ENCODE data around the gene UVSSA. TPM values are rescaled to one million over a fixed set of nuclear protein-coding genes. Genes with fewer than 3 reads are reported as not detected.

The UVSSA gene
- total and polyA plus RNA-seq, 2 donors (not counting 1 experiment from before 2014, with no cell fraction given) = 34.6 to 40.5 TPM

GRCh38 chr4:1364748-1365147, 17.7 kb downstream of the UVSSA start:
- no peaks in the 10 kb centered on the region for H3K9me3 ChIP-seq (ENCODE audit: control extremely low read depth in 1 of 3, control insufficient read depth in 2 of 3, insufficient read depth in 1 of 3, low read length in 2 of 3)
- no peaks in the 10 kb centered on the region for H3K4me1 ChIP-seq (ENCODE audit: control insufficient read depth in 2 of 2, insufficient read depth in 2 of 2, low read length in 2 of 2)
- ChIA-PET POLR2A (no interaction called here), CTCF (interaction anchor here (0.6 to 2.4 kb wide), 2 partner anchors 10 to 14 kb away, joined by 3 to 9 read pairs; no protein-coding TSS in a partner anchor)
- Mint-ChIP-seq H3K27me3 (no peaks in the 10 kb centered on the region), H3K27ac (no peak overlapping the region), H3K9me3 (ENCODE audit: insufficient read depth) (no peaks in the 10 kb centered on the region), H3K4me3 (no peak overlapping the region), H3K4me1 (no peaks in the 10 kb centered on the region)
- no peaks in the 10 kb centered on the region for H4K20me1 ChIP-seq (ENCODE audit: control insufficient read depth, insufficient read depth, low read length, poor library complexity, severe bottlenecking)
- intact Hi-C loops (cut with micrococcal nuclease) = no loop called here
- no peaks in the 10 kb centered on the region for H3K79me2 ChIP-seq (ENCODE audit: control insufficient read depth, insufficient read depth, low read length)
- H3K36me3 ChIP-seq (replicated peaks in 1 of 2; ENCODE audit: control extremely low read depth in 1 of 2, control insufficient read depth in 1 of 2, extremely low read depth in 1 of 2, insufficient read depth in 2 of 2, low read length in 1 of 2) = peaks cover 0 to 9% of the 10 kb centered on the region in 2 experiments
- H3K27me3 ChIP-seq (replicated peaks in 1 of 4; ENCODE audit: control extremely low read depth in 1 of 4, control insufficient read depth in 3 of 4, insufficient read depth in 4 of 4, low read length in 3 of 4) = no peaks in the 10 kb centered on the region
- no peak overlapping the region for H2AFZ ChIP-seq (ENCODE audit: insufficient read depth, low read depth, low read length, poor library complexity, severe bottlenecking)
- H3K4me2 ChIP-seq (replicated peaks; ENCODE audit: low read depth, low read length, poor library complexity, severe bottlenecking) = no peak overlapping the region
- no peak for ATAC-seq (ENCODE audit: low read depth)
- no peak for DNase-seq
- no peak overlapping the region for H3K27ac ChIP-seq (ENCODE audit: low read length in 2 of 2)
- WGBS (ENCODE audit: insufficient coverage) = 94% methylated on average over 13 of the region's 13 CpGs
- no peak overlapping the region for H3K4me3 ChIP-seq (ENCODE audit: control extremely low read depth in 1 of 5, extremely low read depth in 1 of 5, insufficient read depth in 1 of 5, low read depth in 2 of 5, low read length in 4 of 5)
- no peak overlapping the region for H3K9ac ChIP-seq (ENCODE audit: low read length)
- TF ChIP-seq EZH2 (IDR thresholded peaks at IDR 0.05; ENCODE audit: borderline replicate concordance, insufficient read depth, low read depth, low read length, poor library complexity, severe bottlenecking) (no peak), CTCF (IDR thresholded peaks at IDR 0.05) (no peak)

GRCh38 chr4:1365271-1366178, 18.5 kb downstream of the UVSSA start:
- Mint-ChIP-seq H3K4me1 (no peaks in the 10 kb centered on the region), H3K4me3 (no peak overlapping the region)
- intact Hi-C loops (cut with micrococcal nuclease) = no loop called here

More at GRCh38 chr4:1365271-1366178, 18.5 kb downstream of the UVSSA start:
- no peaks in the 10 kb centered on the region for H3K27me3 ChIP-seq (replicated peaks in 1 of 4; ENCODE audit: control extremely low read depth in 1 of 4, control insufficient read depth in 3 of 4, insufficient read depth in 4 of 4, low read length in 3 of 4)
- H3K9ac ChIP-seq (ENCODE audit: low read length) = no peak overlapping the region
- CTCF ChIA-PET = interaction anchor here (2.4 kb wide), 1 partner anchor 10 kb away, joined by 9 read pairs; no protein-coding TSS in a partner anchor
- TF ChIP-seq EZH2 (IDR thresholded peaks at IDR 0.05; ENCODE audit: borderline replicate concordance, insufficient read depth, low read depth, low read length, poor library complexity, severe bottlenecking) (no peak), CTCF (IDR thresholded peaks at IDR 0.05) (no peak)
- no peak overlapping the region for H3K27ac Mint-ChIP-seq
- H2AFZ ChIP-seq (ENCODE audit: insufficient read depth, low read depth, low read length, poor library complexity, severe bottlenecking) = no peak overlapping the region
- H3K36me3 ChIP-seq (replicated peaks in 1 of 2; ENCODE audit: control extremely low read depth in 1 of 2, control insufficient read depth in 1 of 2, extremely low read depth in 1 of 2, insufficient read depth in 2 of 2, low read length in 1 of 2) = peaks cover 0 to 7% of the 10 kb centered on the region in 2 experiments
- H3K27me3 Mint-ChIP-seq = no peaks in the 10 kb centered on the region
- ATAC-seq (ENCODE audit: low read depth) (no peak), DNase-seq (no peak)
- H4K20me1 ChIP-seq (ENCODE audit: control insufficient read depth, insufficient read depth, low read length, poor library complexity, severe bottlenecking) = no peaks in the 10 kb centered on the region
- no peak overlapping the region for H3K4me3 ChIP-seq (ENCODE audit: control extremely low read depth in 1 of 5, extremely low read depth in 1 of 5, insufficient read depth in 1 of 5, low read depth in 2 of 5, low read length in 4 of 5)
- H3K9me3 ChIP-seq (ENCODE audit: control extremely low read depth in 1 of 3, control insufficient read depth in 2 of 3, insufficient read depth in 1 of 3, low read length in 2 of 3) = no peaks in the 10 kb centered on the region
- WGBS (ENCODE audit: insufficient coverage) = 68% methylated on average over 16 of the region's 25 CpGs
- POLR2A ChIA-PET = no interaction called here
- no peaks in the 10 kb centered on the region for H3K9me3 Mint-ChIP-seq (ENCODE audit: insufficient read depth)
- H3K4me2 ChIP-seq (replicated peaks; ENCODE audit: low read depth, low read length, poor library complexity, severe bottlenecking) = no peak overlapping the region
- H3K4me1 ChIP-seq (ENCODE audit: control insufficient read depth in 2 of 2, insufficient read depth in 2 of 2, low read length in 2 of 2) = no peaks in the 10 kb centered on the region
- H3K27ac ChIP-seq (ENCODE audit: low read length in 2 of 2) = no peak overlapping the region
- H3K79me2 ChIP-seq (ENCODE audit: control insufficient read depth, insufficient read depth, low read length) = no peaks in the 10 kb centered on the region

Measured in B cell (primary cell).